K562 (cell line): ENCODE data around the gene C14orf180. TPM values are rescaled to one million over a fixed set of nuclear protein-coding genes. Genes with fewer than 3 reads are reported as not detected.

Source experiments
- ATAC-seq: fragments of 200-7000 bp; cut with Tn5 transposase; 3 replicates; pipeline ENCODE4 v1.9.1; 2020; ENCODE audit warnings: moderate library complexity
- BruUV-seq: library from RNA; stranded (reverse); fragments of 400-500 nt; replicated peaks from 2 replicates; lab custom pipeline; 2021; lab: Mats Ljungman, UMichigan
- CTCF ChIA-PET: fragments of 300-600 bp; formaldehyde crosslinking; extraction: SDS; loops from one replicate; lab custom pipeline; 2021; ENCODE audit warnings: low intra/inter-chr PET ratio; lab: Yijun Ruan, JAX
- POLR2A ChIA-PET: fragments of 300-600, 350-650 bp; sonication (Branson Sonifier 250); formaldehyde crosslinking; extraction: SDS; loops from one replicate; lab custom pipeline; 2021; ENCODE audit warnings: antibody characterized with exemption, inconsistent platforms; lab: Yijun Ruan, JAX
- DNase-seq, 4 experiments: peaks; one replicate each; pipeline versions ENCODE4 v3.0.0 to v3.0.0-alpha.2; 2011 to 2018; ENCODE audit warnings: low spot score in 3 of 4, mixed read lengths in 3 of 4; ENCODE audit errors: extremely low read depth in 1 of 4
- FAIRE-seq: peaks from 2 replicates; lab custom pipeline; 2011; peaks lifted over from hg19 to GRCh38; lab: Jason Lieb, UNC
- H2AFZ ChIP-seq: 2 replicates; pipeline ENCODE4 v1.6.0; 2011; ENCODE audit warnings: low read depth, low read length, control low read depth, inconsistent platforms
- H3K27ac ChIP-seq: fragments of 200-600 bp; 3 replicates; pipeline ENCODE4 v1.8.0; 2011; ENCODE audit warnings: low read depth, mild to moderate bottlenecking, control low read depth, inconsistent platforms, low read length, moderate library complexity, mixed read lengths; ENCODE audit errors: extremely low read depth
- H3K27me3 ChIP-seq, 2 experiments: fragments of 300-600 bp in 1 of 2; 2 replicates in 1 of 2; 3 replicates in 1 of 2; pipeline versions ENCODE4 v1.6.0 to v1.8.0; 2011; ENCODE audit warnings: inconsistent platforms in 2 of 2, low read length in 2 of 2, mild to moderate bottlenecking in 1 of 2, mixed read lengths in 1 of 2, moderate library complexity in 1 of 2; ENCODE audit not compliant: control insufficient read depth in 2 of 2, insufficient read depth in 2 of 2
- H3K36me3 ChIP-seq: fragments of 300-600 bp; 3 replicates; pipeline ENCODE4 v1.8.0; 2011; ENCODE audit warnings: mild to moderate bottlenecking, low read length, inconsistent platforms; ENCODE audit not compliant: control insufficient read depth, insufficient read depth
- H3K4me1 ChIP-seq, 2 experiments: fragments of 200-600 bp in 1 of 2; replicated peaks in 1 of 2; 2 replicates in 1 of 2; 3 replicates in 1 of 2; pipeline versions ENCODE4 v1.5.1 to v1.8.0; 2011; ENCODE audit warnings: inconsistent platforms in 2 of 2, low read length in 2 of 2, mild to moderate bottlenecking in 1 of 2, mixed read lengths in 1 of 2, moderate library complexity in 1 of 2; ENCODE audit not compliant: control insufficient read depth in 2 of 2, insufficient read depth in 2 of 2
- H3K4me2 ChIP-seq: 2 replicates; pipeline ENCODE4 v1.6.1; 2011; ENCODE audit warnings: low read length, control low read depth, inconsistent platforms, mixed read lengths; ENCODE audit not compliant: insufficient read depth
- H3K4me3 ChIP-seq: fragments of 200-600 bp; sonication (generic), shearing (Covaris generic); 2 replicates; pipeline ENCODE4 v1.5.1; 2016; ENCODE audit warnings: control low read depth, inconsistent platforms
- H3K79me2 ChIP-seq: fragments of 200-600 bp; 3 replicates; pipeline ENCODE4 v1.8.0; 2011; ENCODE audit warnings: low read length, inconsistent platforms; ENCODE audit not compliant: control insufficient read depth, insufficient read depth
- H3K9ac ChIP-seq, 2 experiments: 2 replicates each; pipeline versions ENCODE4 v1.6.0 to v1.6.1; 2011; ENCODE audit warnings: low read depth in 2 of 2, low read length in 2 of 2, control low read depth in 1 of 2, inconsistent platforms in 1 of 2, mild to moderate bottlenecking in 1 of 2, mixed read lengths in 1 of 2; ENCODE audit not compliant: insufficient read depth in 1 of 2
- H3K9me1 ChIP-seq: one replicate; pipeline ENCODE4 v1.6.0; 2011; ENCODE audit warnings: inconsistent platforms, mild to moderate bottlenecking, low read length, moderate library complexity; ENCODE audit not compliant: control insufficient read depth, insufficient read depth
- H3K9me3 ChIP-seq: replicated peaks from 2 replicates; pipeline ENCODE4 v1.5.1; 2011; ENCODE audit warnings: low read depth, low read length, inconsistent platforms; ENCODE audit not compliant: control insufficient read depth, insufficient read depth
- H4K20me1 ChIP-seq: replicated peaks from 2 replicates; pipeline ENCODE4 v1.6.1; 2011; ENCODE audit warnings: low read length, inconsistent platforms, mixed read lengths; ENCODE audit not compliant: control insufficient read depth, insufficient read depth
- CBX3 ChIP-seq, 2 experiments: IDR thresholded peaks; 1 replicate in 1 of 2; 2 replicates in 1 of 2; pipeline ENCODE4 v1.6.1; 2012; ENCODE audit warnings: inconsistent platforms in 2 of 2, low read length in 2 of 2, borderline replicate concordance in 1 of 2, control low read depth in 1 of 2
- CHD4 ChIP-seq: fragments of 200-600 bp; sonication (generic); IDR thresholded peaks from 3 replicates; pipeline ENCODE4 v1.6.1; 2012; ENCODE audit warnings: low read depth, mild to moderate bottlenecking, mixed read lengths, low read length, inconsistent platforms; ENCODE audit not compliant: insufficient read depth, insufficient replicate concordance, poor library complexity, severe bottlenecking
- KDM1A ChIP-seq, 2 experiments: fragments of 450-650 bp; IDR thresholded peaks; 2 replicates each; pipeline ENCODE4 v1.6.1; 2016; ENCODE audit warnings: mild to moderate bottlenecking in 2 of 2
- MXI1 ChIP-seq: IDR thresholded peaks from 2 replicates; pipeline ENCODE4 v1.6.1; 2011; ENCODE audit warnings: low read depth, mild to moderate bottlenecking, improper control_type of control experiment, low read length
- SIN3A ChIP-seq, 2 experiments: fragments of 150-350 bp in 1 of 2; IDR thresholded peaks; 2 replicates each; pipeline ENCODE4 v1.6.1; 2011 to 2016; ENCODE audit warnings: borderline replicate concordance in 2 of 2, low read depth in 2 of 2, low read length in 2 of 2, mild to moderate bottlenecking in 2 of 2, moderate library complexity in 2 of 2; ENCODE audit not compliant: control insufficient read depth in 1 of 2
- SMARCA5 ChIP-seq: fragments of 450-650 bp; IDR thresholded peaks from 2 replicates; pipeline ENCODE4 v1.6.1; 2016
- TAL1 ChIP-seq: fragments of 450-650 bp; IDR thresholded peaks from 2 replicates; pipeline ENCODE4 v1.6.1; 2016; ENCODE audit warnings: mild to moderate bottlenecking
- ZNF12 ChIP-seq: sonication (generic); formaldehyde crosslinking; IDR thresholded peaks from 2 replicates; pipeline ENCODE4 v1.4.0; 2020; ENCODE audit warnings: mild to moderate bottlenecking, missing genetic modification reagents
- ZNF75A ChIP-seq: fragments of 450-650 bp; formaldehyde crosslinking; IDR thresholded peaks from 2 replicates; pipeline ENCODE4 v1.4.0; 2020; ENCODE audit warnings: mild to moderate bottlenecking
- WGBS: fragments of 100-300 bp; shearing (Covaris generic); methylation state at CpG from one replicate; pipeline ENCODE4 v1.1.6; 2016; ENCODE audit warnings: low coverage, mixed read lengths; ENCODE audit not compliant: insufficient coverage; ENCODE audit errors: missing lambda C conversion rate; 5-methylcytosine and 5-hydroxymethylcytosine counted together
- in situ Hi-C: fragments of 300-500 bp; cut with MboI; formaldehyde crosslinking; loops from 4 replicates; pipeline ENCODE4 v1.15.0; 2018; ENCODE audit warnings: inconsistent platforms, mixed read lengths
- intact Hi-C: fragments of 100-400 bp; cut with micrococcal nuclease; formaldehyde crosslinking; loops from 2 replicates; pipeline ENCODE4 v1.14.2; 2022
- polyA plus RNA-seq, 8 experiments: library from polyadenylated mRNA; depleted of rRNA in 4 of 8; stranded (reverse) in 5 of 8; unstranded in 3 of 8; fragments of >200 nt; fragmentation: Nextera tagmentation in 2 of 8; fragmentation: Illumina TruSeq in 1 of 8; extraction: Ambion mirVana in 2 of 8; extraction: Trizol in 1 of 8; gene quantifications; 2 replicates each; pipeline versions ENCODE4 v1.2.1 to v1.2.3, GENCODE V29; 2011 to 2014; ENCODE audit warnings: inconsistent platforms in 1 of 8, missing spikeins in 1 of 8
- total RNA-seq, 7 experiments: library from RNA; depleted of rRNA in 6 of 7; stranded (reverse); fragments of >200 nt in 6 of 7; fragmentation: Illumina TruSeq in 2 of 7; extraction: Trizol in 2 of 7; gene quantifications; 2 replicates each; pipeline versions ENCODE4 v1.2.1 to v1.2.3, GENCODE V29; 2011 to 2021; ENCODE audit warnings: low replicate concordance in 1 of 7
- TF ChIP-seq, protein P1 (sequence below): sonication (generic); formaldehyde crosslinking; IDR thresholded peaks from 2 replicates; pipeline ENCODE4 v1.8.1; 2023; ENCODE audit warnings: mild to moderate bottlenecking, missing genetic modification reagents
- TF ChIP-seq, protein P2 (sequence below): sonication (generic); formaldehyde crosslinking; IDR thresholded peaks from 2 replicates; pipeline ENCODE4 v1.8.0; 2022; ENCODE audit warnings: mild to moderate bottlenecking, missing genetic modification reagents, borderline replicate concordance
- TF ChIP-seq, protein P3 (sequence below), 3 experiments: fragments of 200-800 bp in 1 of 3; sonication (Bioruptor generic) in 1 of 3; sonication (generic) in 1 of 3; formaldehyde crosslinking in 1 of 3; IDR thresholded peaks; 2 replicates each; pipeline versions ENCODE4 v1.6.1 to v1.8.0; 2016 to 2022; ENCODE audit warnings: mild to moderate bottlenecking in 2 of 3, missing compliant biosample characterization in 2 of 3, missing genetic modification characterization in 2 of 3, missing genetic modification reagents in 1 of 3
- TF ChIP-seq, protein P4 (sequence below): fragments of 450-650 bp; IDR thresholded peaks from 2 replicates; pipeline ENCODE4 v1.6.1; 2016

The C14orf180 gene
- total and polyA plus RNA-seq, 9 of the 15 experiments (the other 6 are each of a cell fraction or from before 2014, with no cell fraction given): not detected

DNA sequence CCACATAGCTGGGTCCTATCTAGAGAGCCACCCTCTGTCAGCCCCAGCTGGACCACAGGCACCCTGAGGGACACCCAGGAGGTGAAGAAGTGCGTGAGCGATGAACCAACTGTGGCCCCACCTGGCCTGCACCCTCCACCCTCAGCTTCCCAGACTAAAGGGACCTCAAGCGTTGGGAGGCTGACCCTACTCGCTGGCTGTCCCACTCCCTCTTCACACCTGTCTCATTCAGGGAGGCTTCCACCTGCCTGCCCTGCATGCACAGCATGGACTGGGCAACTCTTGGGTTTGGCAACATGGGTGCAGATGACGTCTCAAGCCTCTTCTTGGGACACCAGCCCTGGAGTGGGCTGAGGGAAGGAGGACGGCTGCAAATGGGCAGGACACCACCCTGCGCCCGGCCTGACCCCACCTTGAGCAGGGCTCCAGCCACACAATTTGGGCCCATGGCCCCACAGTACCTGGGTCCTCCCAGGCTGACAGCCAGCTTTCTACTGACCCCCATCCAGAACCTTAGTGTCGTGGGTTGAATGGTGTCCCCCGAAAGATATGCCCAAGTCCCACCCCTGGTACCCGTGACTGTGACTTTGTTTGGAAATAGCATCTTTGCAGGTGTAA, 22.9 kb downstream of the C14orf180 start (continued):
- TF ChIP-seq CHD4: no peak
- TF ChIP-seq, protein P1, sequence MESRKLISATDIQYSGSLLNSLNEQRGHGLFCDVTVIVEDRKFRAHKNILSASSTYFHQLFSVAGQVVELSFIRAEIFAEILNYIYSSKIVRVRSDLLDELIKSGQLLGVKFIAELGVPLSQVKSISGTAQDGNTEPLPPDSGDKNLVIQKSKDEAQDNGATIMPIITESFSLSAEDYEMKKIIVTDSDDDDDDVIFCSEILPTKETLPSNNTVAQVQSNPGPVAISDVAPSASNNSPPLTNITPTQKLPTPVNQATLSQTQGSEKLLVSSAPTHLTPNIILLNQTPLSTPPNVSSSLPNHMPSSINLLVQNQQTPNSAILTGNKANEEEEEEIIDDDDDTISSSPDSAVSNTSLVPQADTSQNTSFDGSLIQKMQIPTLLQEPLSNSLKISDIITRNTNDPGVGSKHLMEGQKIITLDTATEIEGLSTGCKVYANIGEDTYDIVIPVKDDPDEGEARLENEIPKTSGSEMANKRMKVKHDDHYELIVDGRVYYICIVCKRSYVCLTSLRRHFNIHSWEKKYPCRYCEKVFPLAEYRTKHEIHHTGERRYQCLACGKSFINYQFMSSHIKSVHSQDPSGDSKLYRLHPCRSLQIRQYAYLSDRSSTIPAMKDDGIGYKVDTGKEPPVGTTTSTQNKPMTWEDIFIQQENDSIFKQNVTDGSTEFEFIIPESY (CRISPR knock-in tag): no peak
- no peak for TF ChIP-seq ZNF12 (CRISPR knock-in tag)
- TF ChIP-seq ZNF75A (CRISPR knock-in tag): no peak

DNA sequence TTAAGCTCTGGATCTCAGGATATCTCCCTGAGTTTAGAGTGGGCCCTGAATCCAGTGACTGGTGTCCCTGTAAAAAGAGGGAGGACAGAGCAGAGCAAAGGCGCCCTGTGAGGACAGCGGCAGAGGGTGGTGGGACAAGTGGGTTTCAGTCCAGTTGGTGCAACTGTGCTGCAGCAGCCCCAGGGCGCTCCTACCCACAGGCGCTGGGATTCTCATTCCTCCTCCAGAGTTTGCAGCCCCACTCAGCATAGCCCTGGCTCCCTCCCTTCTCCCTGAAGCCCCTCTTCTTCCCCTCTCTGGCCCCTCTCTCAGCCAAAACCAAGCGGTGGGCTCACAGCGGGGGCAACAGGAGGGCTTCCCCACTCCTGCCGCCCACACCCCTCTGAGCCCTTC, 23.4 kb downstream of the C14orf180 start:
- Histone ChIP-seq H4K20me1 (no peaks in the 10 kb centered on the region), H3K27ac (no peak overlapping the region), H3K9me3 (no peaks in the 10 kb centered on the region), H3K4me1 (peaks cover 0 to 15% of the 10 kb centered on the region in 2 experiments; a peak in 2 of 5 replicates), H3K36me3 (no peaks in the 10 kb centered on the region), H3K79me2 (no peaks in the 10 kb centered on the region), H2AFZ (no peak overlapping the region), H3K4me3 (no peak overlapping the region), H3K4me2 (no peak overlapping the region), H3K27me3 (peaks cover 3 to 22% of the 10 kb centered on the region in 2 experiments; a peak in 3 of 5 replicates), H3K9me1 (no peaks in the 10 kb centered on the region), H3K9ac (no peak overlapping the region)
- ChIA-PET POLR2A (no interaction called here), CTCF (no interaction called here)
- in situ Hi-C loops: no loop called here
- BruUV-seq: no TSS peak
- intact Hi-C loops: no loop called here
- DNase-seq (no peak), FAIRE-seq (no peak), ATAC-seq (no peak)
- WGBS: 2% methylated on average over 5 of the region's 7 CpGs
- TF ChIP-seq MXI1 (no peak), TAL1 (no peak), SIN3A (IDR thresholded peaks at IDR 0.05; ENCODE audit: borderline replicate concordance in 2 of 2, control insufficient read depth in 1 of 2, low read depth in 2 of 2, low read length in 2 of 2) (no peak), KDM1A (IDR thresholded peaks at IDR 0.05) (no peak), CHD4 (no peak), CBX3 (IDR thresholded peaks at IDR 0.05; ENCODE audit: borderline replicate concordance in 1 of 2, low read length in 2 of 2) (no peak), SMARCA5 (no peak)
- TF ChIP-seq, protein P2, sequence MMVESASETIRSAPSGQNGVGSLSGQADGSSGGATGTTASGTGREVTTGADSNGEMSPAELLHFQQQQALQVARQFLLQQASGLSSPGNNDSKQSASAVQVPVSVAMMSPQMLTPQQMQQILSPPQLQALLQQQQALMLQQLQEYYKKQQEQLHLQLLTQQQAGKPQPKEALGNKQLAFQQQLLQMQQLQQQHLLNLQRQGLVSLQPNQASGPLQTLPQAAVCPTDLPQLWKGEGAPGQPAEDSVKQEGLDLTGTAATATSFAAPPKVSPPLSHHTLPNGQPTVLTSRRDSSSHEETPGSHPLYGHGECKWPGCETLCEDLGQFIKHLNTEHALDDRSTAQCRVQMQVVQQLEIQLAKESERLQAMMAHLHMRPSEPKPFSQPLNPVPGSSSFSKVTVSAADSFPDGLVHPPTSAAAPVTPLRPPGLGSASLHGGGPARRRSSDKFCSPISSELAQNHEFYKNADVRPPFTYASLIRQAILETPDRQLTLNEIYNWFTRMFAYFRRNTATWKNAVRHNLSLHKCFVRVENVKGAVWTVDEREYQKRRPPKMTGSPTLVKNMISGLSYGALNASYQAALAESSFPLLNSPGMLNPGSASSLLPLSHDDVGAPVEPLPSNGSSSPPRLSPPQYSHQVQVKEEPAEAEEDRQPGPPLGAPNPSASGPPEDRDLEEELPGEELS (CRISPR knock-in tag): no peak
- TF ChIP-seq, protein P3, sequence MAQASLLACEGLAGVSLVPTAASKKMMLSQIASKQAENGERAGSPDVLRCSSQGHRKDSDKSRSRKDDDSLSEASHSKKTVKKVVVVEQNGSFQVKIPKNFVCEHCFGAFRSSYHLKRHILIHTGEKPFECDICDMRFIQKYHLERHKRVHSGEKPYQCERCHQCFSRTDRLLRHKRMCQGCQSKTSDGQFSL (CRISPR knock-in tag; IDR thresholded peaks at IDR 0.05): no peak
- TF ChIP-seq, protein P3 (tag; IDR thresholded peaks at IDR 0.05): no peak
- TF ChIP-seq, protein P4, sequence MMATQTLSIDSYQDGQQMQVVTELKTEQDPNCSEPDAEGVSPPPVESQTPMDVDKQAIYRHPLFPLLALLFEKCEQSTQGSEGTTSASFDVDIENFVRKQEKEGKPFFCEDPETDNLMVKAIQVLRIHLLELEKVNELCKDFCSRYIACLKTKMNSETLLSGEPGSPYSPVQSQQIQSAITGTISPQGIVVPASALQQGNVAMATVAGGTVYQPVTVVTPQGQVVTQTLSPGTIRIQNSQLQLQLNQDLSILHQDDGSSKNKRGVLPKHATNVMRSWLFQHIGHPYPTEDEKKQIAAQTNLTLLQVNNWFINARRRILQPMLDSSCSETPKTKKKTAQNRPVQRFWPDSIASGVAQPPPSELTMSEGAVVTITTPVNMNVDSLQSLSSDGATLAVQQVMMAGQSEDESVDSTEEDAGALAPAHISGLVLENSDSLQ: no peak
